GM12864 (cell line): Measurements from ENCODE around the gene ARID2.

Source experiments
- DNase-seq: peaks from one replicate; pipeline ENCODE4 v3.0.0-alpha.2; 2011; ENCODE audit warnings: low read depth
- H3K4me3 ChIP-seq: 2 replicates; pipeline ENCODE4 v1.5.1; 2011; ENCODE audit warnings: mild to moderate bottlenecking, low read depth, low read length, control low read depth
- CTCF ChIP-seq: IDR thresholded peaks from 2 replicates; pipeline ENCODE4 v1.5.1; 2011; ENCODE audit warnings: low read depth, mild to moderate bottlenecking, moderate library complexity, low read length, control low read depth, inconsistent platforms; ENCODE audit errors: missing control alignments

ARID2 gene

GRCh38 chr12:45886685-45887084, 157.2 kb downstream of the ARID2 start:
- no peak for DNase-seq
- H3K4me3 ChIP-seq: no peak overlapping the region
- no peak for TF ChIP-seq CTCF

- TF ChIP-seq CTCF: no peak
- H3K4me3 ChIP-seq: no peak overlapping the region
- DNase-seq: no peak
Measured at GRCh38 chr12:45887544-45887943, 158.0 kb downstream of the ARID2 start.

- DNase-seq: no peak
- H3K4me3 ChIP-seq: no peak overlapping the region
- TF ChIP-seq CTCF: no peak
Measured at GRCh38 chr12:45890276-45890675, 160.8 kb downstream of the ARID2 start.

- no peak for DNase-seq
- TF ChIP-seq CTCF: peak; percentile 15
- no peak overlapping the region for H3K4me3 ChIP-seq
Measured at GRCh38 chr12:45893240-45893639, 163.7 kb downstream of the ARID2 start.

- TF ChIP-seq CTCF: no peak
- no peak overlapping the region for H3K4me3 ChIP-seq
- no peak for DNase-seq
Measured at GRCh38 chr12:45895961-45896360, 166.5 kb downstream of the ARID2 start.

GRCh38 chr12:45898094-45898493, 168.6 kb downstream of the ARID2 start:
- no peak for DNase-seq
- no peak overlapping the region for H3K4me3 ChIP-seq
- no peak for TF ChIP-seq CTCF

GRCh38 chr12:45907955-45908354, 178.4 kb downstream of the ARID2 start:
- no peak for TF ChIP-seq CTCF
- DNase-seq: peak; percentile 12
- no peak overlapping the region for H3K4me3 ChIP-seq
